Loucy (cell line): Measurements from ENCODE around the gene TM6SF1.
"Not testable (repeated sequence)": the region's sequence is repeated elsewhere in the genome, so short reads cannot be mapped to it uniquely, and the experiment has no call there.

Experiments used
- H2AFZ ChIP-seq: fragments of 200-600 bp; sonication (generic); 2 replicates; pipeline ENCODE4 v1.6.0; 2016; ENCODE audit warnings: antibody characterized with exemption, mild to moderate bottlenecking, low read length, moderate library complexity
- H3F3A ChIP-seq: fragments of 200-600 bp; 2 replicates; pipeline ENCODE4 v1.6.0; 2016; ENCODE audit warnings: antibody characterized with exemption, low read depth, mild to moderate bottlenecking
- H3K27me3 ChIP-seq: fragments of 200-600 bp; sonication (generic); 2 replicates; pipeline ENCODE4 v1.6.1; 2014; ENCODE audit warnings: low read length, mild to moderate bottlenecking; ENCODE audit not compliant: insufficient read depth, poor library complexity, severe bottlenecking
- H3K36me3 ChIP-seq: fragments of 200-600 bp; sonication (generic); 2 replicates; pipeline ENCODE4 v1.6.1; 2016; ENCODE audit warnings: low read length; ENCODE audit not compliant: insufficient read depth
- H3K4me1 ChIP-seq: fragments of 200-600 bp; sonication (generic); 2 replicates; pipeline ENCODE4 v1.5.1; 2014; ENCODE audit warnings: low read length, mild to moderate bottlenecking; ENCODE audit not compliant: insufficient read depth, poor library complexity, severe bottlenecking
- H3K4me2 ChIP-seq: fragments of 200-600 bp; sonication (generic); 2 replicates; pipeline ENCODE4 v1.6.0; 2014; ENCODE audit warnings: antibody characterized with exemption, low read length, low read depth, mild to moderate bottlenecking; ENCODE audit not compliant: poor library complexity, severe bottlenecking
- H3K4me3 ChIP-seq: fragments of 200-600 bp; sonication (generic); 2 replicates; pipeline ENCODE4 v1.5.1; 2014; ENCODE audit warnings: low read length, mild to moderate bottlenecking, mixed read lengths; ENCODE audit not compliant: poor library complexity, severe bottlenecking
- H3K79me2 ChIP-seq: fragments of 200-600 bp; sonication (generic); 2 replicates; pipeline ENCODE4 v1.6.1; 2014; ENCODE audit warnings: low read length; ENCODE audit not compliant: insufficient read depth
- H3K9ac ChIP-seq: fragments of 200-600 bp; sonication (generic); 2 replicates; pipeline ENCODE4 v1.6.0; 2014; ENCODE audit warnings: mild to moderate bottlenecking, low read depth, low read length, moderate library complexity; ENCODE audit not compliant: poor library complexity, severe bottlenecking
- H3K9me2 ChIP-seq: fragments of 200-600 bp; sonication (generic); replicated peaks from 2 replicates; pipeline ENCODE4 v1.6.1; 2016; ENCODE audit warnings: low read depth, low read length, mixed read lengths
- H3K9me3 ChIP-seq: fragments of 200-600 bp; sonication (generic); 2 replicates; pipeline ENCODE4 v1.6.1; 2014; ENCODE audit warnings: mild to moderate bottlenecking, antibody characterized with exemption, low read length, low read depth; ENCODE audit not compliant: insufficient read depth
- H4K20me1 ChIP-seq: fragments of 200-600 bp; sonication (generic); 2 replicates; pipeline ENCODE4 v1.6.0; 2014; ENCODE audit warnings: antibody characterized with exemption, low read length, mild to moderate bottlenecking; ENCODE audit not compliant: insufficient read depth, poor library complexity, severe bottlenecking
- EZH2phosphoT487 ChIP-seq: fragments of 200-600 bp; IDR thresholded peaks from 2 replicates; pipeline ENCODE4 v1.6.1; 2018; ENCODE audit warnings: antibody characterized with exemption, mild to moderate bottlenecking, moderate library complexity, borderline replicate concordance
- TF ChIP-seq, protein P1 (sequence below): fragments of 200-600 bp; sonication (generic); conservative IDR thresholded peaks from 2 replicates; pipeline ENCODE4 v1.5.1; 2014; ENCODE audit warnings: mild to moderate bottlenecking, antibody characterized with exemption, low read length

Gene TM6SF1

DNA sequence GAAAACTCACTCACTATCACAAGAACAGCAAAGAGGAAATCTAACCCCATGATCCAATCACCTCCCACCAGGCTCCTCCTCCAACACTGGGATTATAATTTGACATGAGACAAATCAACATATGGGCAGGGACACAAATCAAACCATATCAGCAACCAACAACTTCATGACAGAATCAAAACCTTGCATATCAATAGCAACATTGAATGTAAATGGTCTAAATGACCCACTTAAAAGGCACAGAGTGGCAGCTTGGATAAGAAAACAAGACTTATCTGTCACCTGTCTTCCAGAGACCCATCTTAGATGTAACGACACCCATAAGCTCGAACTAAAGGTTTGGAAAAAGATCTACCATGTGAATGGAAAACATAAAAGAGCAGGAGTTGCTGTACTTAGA, 59.4 kb downstream of the TM6SF1 start:
- Histone ChIP-seq H3K79me2 (peaks cover 73% of the 10 kb centered on the region), H3K9me2 (no peaks in the 10 kb centered on the region)

DNA sequence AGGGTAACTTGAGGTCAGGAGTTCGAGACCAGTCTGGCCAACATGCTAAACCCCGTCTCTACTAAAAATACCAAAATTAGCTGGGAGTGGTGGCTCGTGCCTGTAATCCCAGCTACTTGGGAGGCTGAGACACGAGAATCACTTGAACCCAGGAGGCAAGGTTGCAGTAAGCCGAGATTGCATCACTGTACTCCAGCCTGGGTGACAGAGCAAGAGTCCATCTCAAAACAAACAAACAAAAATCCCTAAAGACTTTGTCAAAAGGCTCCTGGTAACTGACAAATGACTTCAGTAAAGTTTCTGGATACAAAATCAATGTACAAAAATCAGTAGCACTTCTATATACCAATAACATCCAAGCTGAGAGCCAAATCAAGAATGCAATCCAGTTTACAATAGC, 62.1 kb downstream of the TM6SF1 start:
- not testable (repeated sequence) for H3K9ac ChIP-seq, H3K9me2 ChIP-seq, H3K4me2 ChIP-seq, H3K4me3 ChIP-seq, H3K4me1 ChIP-seq, H3F3A ChIP-seq, H3K36me3 ChIP-seq, H2AFZ ChIP-seq, H3K9me3 ChIP-seq, H3K27me3 ChIP-seq
- peaks cover 19% of the 10 kb centered on the region for H4K20me1 ChIP-seq
- H3K79me2 ChIP-seq, result peaks cover 73% of the 10 kb centered on the region

More for the DNA sequence above, 59.4 kb downstream of the TM6SF1 start:
- Histone ChIP-seq H3K36me3 (peaks cover 16% of the 10 kb centered on the region; the same call in 1 of the 2 replicates), H3K9me3 (peaks cover 5% of the 10 kb centered on the region; the same call in 1 of the 2 replicates), H3F3A (no peaks in the 10 kb centered on the region), H3K9ac (no peak overlapping the region), H3K4me2 (no peak overlapping the region), H3K4me3 (no peak overlapping the region), H3K27me3 (no peaks in the 10 kb centered on the region), H3K4me1 (peaks cover 3% of the 10 kb centered on the region), H2AFZ (no peak overlapping the region), H4K20me1 (peaks cover 17% of the 10 kb centered on the region)
- TF ChIP-seq, protein P1, sequence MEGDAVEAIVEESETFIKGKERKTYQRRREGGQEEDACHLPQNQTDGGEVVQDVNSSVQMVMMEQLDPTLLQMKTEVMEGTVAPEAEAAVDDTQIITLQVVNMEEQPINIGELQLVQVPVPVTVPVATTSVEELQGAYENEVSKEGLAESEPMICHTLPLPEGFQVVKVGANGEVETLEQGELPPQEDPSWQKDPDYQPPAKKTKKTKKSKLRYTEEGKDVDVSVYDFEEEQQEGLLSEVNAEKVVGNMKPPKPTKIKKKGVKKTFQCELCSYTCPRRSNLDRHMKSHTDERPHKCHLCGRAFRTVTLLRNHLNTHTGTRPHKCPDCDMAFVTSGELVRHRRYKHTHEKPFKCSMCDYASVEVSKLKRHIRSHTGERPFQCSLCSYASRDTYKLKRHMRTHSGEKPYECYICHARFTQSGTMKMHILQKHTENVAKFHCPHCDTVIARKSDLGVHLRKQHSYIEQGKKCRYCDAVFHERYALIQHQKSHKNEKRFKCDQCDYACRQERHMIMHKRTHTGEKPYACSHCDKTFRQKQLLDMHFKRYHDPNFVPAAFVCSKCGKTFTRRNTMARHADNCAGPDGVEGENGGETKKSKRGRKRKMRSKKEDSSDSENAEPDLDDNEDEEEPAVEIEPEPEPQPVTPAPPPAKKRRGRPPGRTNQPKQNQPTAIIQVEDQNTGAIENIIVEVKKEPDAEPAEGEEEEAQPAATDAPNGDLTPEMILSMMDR, result no peak
- TF ChIP-seq EZH2phosphoT487, result no peak

DNA sequence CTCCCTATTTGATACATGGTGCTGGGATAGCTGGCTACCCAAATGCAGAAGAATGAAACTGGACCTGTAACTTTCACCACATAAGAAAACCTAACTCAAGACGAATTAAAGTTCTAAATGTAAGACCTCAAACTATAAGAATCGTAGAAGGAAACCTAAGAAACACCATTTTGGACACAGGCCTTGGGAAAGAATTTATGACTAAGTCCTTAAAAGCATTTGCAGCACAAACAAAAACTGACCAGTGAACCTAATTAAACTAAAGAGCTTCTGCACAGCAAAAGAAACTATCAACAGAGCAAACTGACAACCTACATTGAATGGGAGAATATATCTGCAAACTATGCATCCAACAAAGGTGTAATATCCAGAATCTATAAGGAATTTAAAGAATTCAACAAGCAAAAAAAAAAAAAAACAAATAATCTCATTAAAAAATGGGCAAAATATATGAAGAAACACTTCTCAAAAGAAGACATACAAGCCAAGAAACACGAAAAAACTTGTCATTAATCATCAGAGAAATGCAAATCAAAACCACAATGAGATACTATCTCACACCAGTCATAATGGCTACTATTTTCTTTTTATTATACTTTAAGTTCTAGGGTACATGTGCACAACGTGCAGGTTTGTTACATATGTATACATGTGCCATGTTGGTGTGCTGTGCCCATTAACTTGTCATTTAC, 63.2 kb downstream of the TM6SF1 start:
- Histone ChIP-seq H3K9ac (no peak overlapping the region), H3K9me2 (no peaks in the 10 kb centered on the region), H3K27me3 (no peaks in the 10 kb centered on the region), H3K36me3 (no peaks in the 10 kb centered on the region), H3K4me1 (peaks cover 3% of the 10 kb centered on the region), H3K4me3 (no peak overlapping the region), H3K9me3 (peaks cover 5% of the 10 kb centered on the region; the same call in 1 of the 2 replicates), H3K79me2 (peaks cover 63% of the 10 kb centered on the region), H2AFZ (no peak overlapping the region), H3F3A (no peaks in the 10 kb centered on the region), H3K4me2 (no peak overlapping the region), H4K20me1 (peaks cover 12% of the 10 kb centered on the region)
- no peak for TF ChIP-seq EZH2phosphoT487
- TF ChIP-seq, protein P1, result no peak

DNA sequence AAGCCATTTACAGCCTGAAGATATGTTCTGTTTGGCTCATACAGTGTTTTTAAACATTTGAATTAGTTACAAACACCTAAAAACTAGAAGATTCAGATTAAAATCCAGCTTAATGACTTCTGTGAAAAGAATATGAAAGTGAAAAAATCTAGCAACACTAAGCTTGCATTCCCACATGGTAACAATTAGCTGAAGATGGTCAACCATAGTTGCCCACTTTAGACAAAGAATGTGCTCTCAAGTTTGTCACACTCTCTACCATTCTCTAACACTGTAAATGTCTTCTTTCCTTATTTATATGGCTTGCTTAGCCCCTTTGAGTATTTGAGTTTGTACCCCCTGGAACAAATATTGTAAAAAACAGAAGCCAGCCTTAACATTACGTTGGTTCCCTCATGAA, 67.4 kb downstream of the TM6SF1 start:
- TF ChIP-seq, protein P1, result no peak
- TF ChIP-seq EZH2phosphoT487, result no peak
- Histone ChIP-seq H3K4me2 (no peak overlapping the region), H4K20me1 (peaks cover 3% of the 10 kb centered on the region), H3K4me1 (peaks cover 3% of the 10 kb centered on the region), H3F3A (no peaks in the 10 kb centered on the region), H2AFZ (no peak overlapping the region), H3K27me3 (no peaks in the 10 kb centered on the region), H3K4me3 (no peak overlapping the region), H3K9me3 (no peaks in the 10 kb centered on the region), H3K9me2 (no peaks in the 10 kb centered on the region), H3K36me3 (no peaks in the 10 kb centered on the region), H3K79me2 (peaks cover 52% of the 10 kb centered on the region), H3K9ac (no peak overlapping the region)
